ENCODE data around the gene AP2B1.

DNA sequence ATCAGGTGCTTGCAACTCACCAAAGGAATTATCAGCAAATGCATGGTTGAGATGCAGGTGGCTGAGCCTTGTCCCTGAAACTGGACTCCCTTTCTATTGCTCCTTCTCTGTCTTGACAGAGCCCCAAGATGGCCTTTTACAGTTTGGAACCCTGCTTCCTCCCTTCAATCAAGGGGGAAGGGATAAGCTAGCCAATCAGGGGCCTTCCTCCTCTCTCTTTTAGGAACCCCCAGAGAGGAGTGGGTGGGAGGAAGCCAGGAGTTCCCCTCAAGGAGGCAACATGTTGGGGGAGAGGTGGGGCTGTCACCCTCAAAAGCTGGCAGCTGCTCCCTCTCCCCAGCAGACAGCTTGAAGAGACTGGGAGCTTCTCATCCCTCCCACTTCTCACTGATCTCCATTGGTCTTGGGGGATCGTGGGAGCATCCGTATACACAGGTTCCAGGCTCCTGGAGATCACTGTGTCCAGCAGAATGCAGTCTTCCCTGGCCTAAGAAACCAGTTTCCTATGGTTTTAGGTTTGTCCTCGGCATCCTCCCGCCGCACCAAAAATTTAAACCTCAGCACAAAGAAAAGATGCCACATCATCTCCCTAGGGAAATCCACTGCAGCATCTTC, 151.5 kb downstream of the AP2B1 start:
- TF ChIP-seq SRF (IDR thresholded peaks at IDR 0.05; ENCODE audit: low read depth) = no peak
- TF ChIP-seq EZH2 (IDR thresholded peaks at IDR 0.05) = no peak
- TF ChIP-seq RAD21 (IDR thresholded peaks at IDR 0.05; ENCODE audit: low read depth) = no peak
- TF ChIP-seq, protein P1, sequence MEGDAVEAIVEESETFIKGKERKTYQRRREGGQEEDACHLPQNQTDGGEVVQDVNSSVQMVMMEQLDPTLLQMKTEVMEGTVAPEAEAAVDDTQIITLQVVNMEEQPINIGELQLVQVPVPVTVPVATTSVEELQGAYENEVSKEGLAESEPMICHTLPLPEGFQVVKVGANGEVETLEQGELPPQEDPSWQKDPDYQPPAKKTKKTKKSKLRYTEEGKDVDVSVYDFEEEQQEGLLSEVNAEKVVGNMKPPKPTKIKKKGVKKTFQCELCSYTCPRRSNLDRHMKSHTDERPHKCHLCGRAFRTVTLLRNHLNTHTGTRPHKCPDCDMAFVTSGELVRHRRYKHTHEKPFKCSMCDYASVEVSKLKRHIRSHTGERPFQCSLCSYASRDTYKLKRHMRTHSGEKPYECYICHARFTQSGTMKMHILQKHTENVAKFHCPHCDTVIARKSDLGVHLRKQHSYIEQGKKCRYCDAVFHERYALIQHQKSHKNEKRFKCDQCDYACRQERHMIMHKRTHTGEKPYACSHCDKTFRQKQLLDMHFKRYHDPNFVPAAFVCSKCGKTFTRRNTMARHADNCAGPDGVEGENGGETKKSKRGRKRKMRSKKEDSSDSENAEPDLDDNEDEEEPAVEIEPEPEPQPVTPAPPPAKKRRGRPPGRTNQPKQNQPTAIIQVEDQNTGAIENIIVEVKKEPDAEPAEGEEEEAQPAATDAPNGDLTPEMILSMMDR (IDR thresholded peaks at IDR 0.05 in 2 of 3, conservative IDR thresholded peaks at IDR 0.05 in 1 of 3; ENCODE audit: borderline replicate concordance in 1 of 3, insufficient read depth in 1 of 3, low read depth in 2 of 3, low read length in 2 of 3) = no peak
- TF ChIP-seq YY1 (IDR thresholded peaks at IDR 0.05; ENCODE audit: extremely low read depth, insufficient replicate concordance, low read depth, low read length) = no peak
- no peak for TF ChIP-seq POLR2A (IDR thresholded peaks at IDR 0.05; ENCODE audit: borderline replicate concordance, extremely low read depth, insufficient read depth, insufficient read length)
- TF ChIP-seq, protein P2, sequence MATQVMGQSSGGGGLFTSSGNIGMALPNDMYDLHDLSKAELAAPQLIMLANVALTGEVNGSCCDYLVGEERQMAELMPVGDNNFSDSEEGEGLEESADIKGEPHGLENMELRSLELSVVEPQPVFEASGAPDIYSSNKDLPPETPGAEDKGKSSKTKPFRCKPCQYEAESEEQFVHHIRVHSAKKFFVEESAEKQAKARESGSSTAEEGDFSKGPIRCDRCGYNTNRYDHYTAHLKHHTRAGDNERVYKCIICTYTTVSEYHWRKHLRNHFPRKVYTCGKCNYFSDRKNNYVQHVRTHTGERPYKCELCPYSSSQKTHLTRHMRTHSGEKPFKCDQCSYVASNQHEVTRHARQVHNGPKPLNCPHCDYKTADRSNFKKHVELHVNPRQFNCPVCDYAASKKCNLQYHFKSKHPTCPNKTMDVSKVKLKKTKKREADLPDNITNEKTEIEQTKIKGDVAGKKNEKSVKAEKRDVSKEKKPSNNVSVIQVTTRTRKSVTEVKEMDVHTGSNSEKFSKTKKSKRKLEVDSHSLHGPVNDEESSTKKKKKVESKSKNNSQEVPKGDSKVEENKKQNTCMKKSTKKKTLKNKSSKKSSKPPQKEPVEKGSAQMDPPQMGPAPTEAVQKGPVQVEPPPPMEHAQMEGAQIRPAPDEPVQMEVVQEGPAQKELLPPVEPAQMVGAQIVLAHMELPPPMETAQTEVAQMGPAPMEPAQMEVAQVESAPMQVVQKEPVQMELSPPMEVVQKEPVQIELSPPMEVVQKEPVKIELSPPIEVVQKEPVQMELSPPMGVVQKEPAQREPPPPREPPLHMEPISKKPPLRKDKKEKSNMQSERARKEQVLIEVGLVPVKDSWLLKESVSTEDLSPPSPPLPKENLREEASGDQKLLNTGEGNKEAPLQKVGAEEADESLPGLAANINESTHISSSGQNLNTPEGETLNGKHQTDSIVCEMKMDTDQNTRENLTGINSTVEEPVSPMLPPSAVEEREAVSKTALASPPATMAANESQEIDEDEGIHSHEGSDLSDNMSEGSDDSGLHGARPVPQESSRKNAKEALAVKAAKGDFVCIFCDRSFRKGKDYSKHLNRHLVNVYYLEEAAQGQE (IDR thresholded peaks at IDR 0.05; ENCODE audit: low read depth) = no peak
- no peak for TF ChIP-seq POLR2AphosphoS5 (IDR thresholded peaks at IDR 0.05; ENCODE audit: low read depth, low read length)
- no peak for TF ChIP-seq JUND (IDR thresholded peaks at IDR 0.05)
- no peak for TF ChIP-seq SIN3A (IDR thresholded peaks at IDR 0.05; ENCODE audit: low read depth)
